Endothelial cell of umbilical vein (primary cell): ENCODE data around the gene DAPK3.

ENCODE experiments used
- EZH2 ChIP-seq: IDR thresholded peaks from 2 replicates; pipeline ENCODE4 v1.6.1; 2012; ENCODE audit warnings: borderline replicate concordance, low read depth, mild to moderate bottlenecking, moderate library complexity, low read length, inconsistent platforms; ENCODE audit not compliant: severe bottlenecking
- JUN ChIP-seq: IDR thresholded peaks from 2 replicates; pipeline ENCODE4 v1.6.1; 2011; ENCODE audit warnings: borderline replicate concordance, low read depth; ENCODE audit not compliant: insufficient read length, insufficient read depth
- POLR2A ChIP-seq: IDR thresholded peaks from 2 replicates; pipeline ENCODE4 v1.6.1; 2012; ENCODE audit warnings: low read depth, mild to moderate bottlenecking, control low read depth, low read length
- POLR2AphosphoS5 ChIP-seq: IDR thresholded peaks from 2 replicates; pipeline ENCODE4 v1.6.1; 2012; ENCODE audit warnings: low read depth, mild to moderate bottlenecking, control low read depth, low read length, moderate library complexity; ENCODE audit not compliant: insufficient read depth
- TF ChIP-seq, protein P1 (sequence below), 2 donors: IDR thresholded peaks; 1 replicate in 1 of 2; 2 replicates in 1 of 2; pipeline ENCODE4 v1.5.1; 2011; ENCODE audit warnings: low read length in 2 of 2, mild to moderate bottlenecking in 2 of 2, moderate library complexity in 2 of 2, control low read depth in 1 of 2, inconsistent platforms in 1 of 2, low read depth in 1 of 2; ENCODE audit not compliant: insufficient read depth in 1 of 2; ENCODE audit errors: extremely low read depth in 1 of 2

DNA sequence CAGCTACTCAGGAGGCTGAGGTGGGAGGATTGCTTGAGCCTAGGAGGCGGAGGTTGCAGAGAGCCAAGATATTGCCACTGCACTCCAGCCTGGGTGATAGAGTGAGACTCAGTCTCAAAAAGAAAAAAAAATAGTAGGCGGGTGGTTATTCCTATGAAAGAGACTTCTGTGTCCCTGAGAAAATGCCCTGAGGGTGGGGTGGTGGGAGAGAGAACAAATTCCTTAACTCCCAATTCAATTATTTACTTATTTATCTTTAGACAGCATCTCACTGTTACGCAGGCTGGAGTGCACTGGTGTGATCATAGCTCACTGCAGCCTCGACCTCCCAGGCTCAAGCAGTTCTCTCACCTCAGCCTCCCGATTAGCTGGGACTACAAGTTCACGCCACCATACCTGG lies 24.7 kb upstream of the DAPK3 start:
- TF ChIP-seq, protein P1, sequence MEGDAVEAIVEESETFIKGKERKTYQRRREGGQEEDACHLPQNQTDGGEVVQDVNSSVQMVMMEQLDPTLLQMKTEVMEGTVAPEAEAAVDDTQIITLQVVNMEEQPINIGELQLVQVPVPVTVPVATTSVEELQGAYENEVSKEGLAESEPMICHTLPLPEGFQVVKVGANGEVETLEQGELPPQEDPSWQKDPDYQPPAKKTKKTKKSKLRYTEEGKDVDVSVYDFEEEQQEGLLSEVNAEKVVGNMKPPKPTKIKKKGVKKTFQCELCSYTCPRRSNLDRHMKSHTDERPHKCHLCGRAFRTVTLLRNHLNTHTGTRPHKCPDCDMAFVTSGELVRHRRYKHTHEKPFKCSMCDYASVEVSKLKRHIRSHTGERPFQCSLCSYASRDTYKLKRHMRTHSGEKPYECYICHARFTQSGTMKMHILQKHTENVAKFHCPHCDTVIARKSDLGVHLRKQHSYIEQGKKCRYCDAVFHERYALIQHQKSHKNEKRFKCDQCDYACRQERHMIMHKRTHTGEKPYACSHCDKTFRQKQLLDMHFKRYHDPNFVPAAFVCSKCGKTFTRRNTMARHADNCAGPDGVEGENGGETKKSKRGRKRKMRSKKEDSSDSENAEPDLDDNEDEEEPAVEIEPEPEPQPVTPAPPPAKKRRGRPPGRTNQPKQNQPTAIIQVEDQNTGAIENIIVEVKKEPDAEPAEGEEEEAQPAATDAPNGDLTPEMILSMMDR (IDR thresholded peaks at IDR 0.05; ENCODE audit: extremely low read depth in 1 of 2, insufficient read depth in 1 of 2, low read depth in 1 of 2, low read length in 2 of 2): no peak
- TF ChIP-seq POLR2AphosphoS5: no peak
- no peak for TF ChIP-seq POLR2A
- no peak for TF ChIP-seq EZH2
- no peak for TF ChIP-seq JUN
